Trophoblast cell (in vitro differentiated cells and primary cell): ENCODE data around the gene C9orf153.

Experiments
- DNase-seq, 2 donors: peaks; one replicate each; pipeline ENCODE4 v3.0.0-alpha.2; 2016
- H2AFZ ChIP-seq: 2 replicates; pipeline ENCODE4 v1.6.1; 2013; ENCODE audit warnings: low read length, moderate library complexity, mild to moderate bottlenecking; ENCODE audit not compliant: insufficient read depth, poor library complexity
- H2AK5ac ChIP-seq: 2 replicates; pipeline ENCODE4 v1.6.1; 2013; ENCODE audit warnings: mild to moderate bottlenecking, low read length
- H2BK120ac ChIP-seq: 2 replicates; pipeline ENCODE4 v1.6.1; 2013; ENCODE audit warnings: low read length, mild to moderate bottlenecking, moderate library complexity; ENCODE audit not compliant: insufficient read depth, poor library complexity
- H2BK12ac ChIP-seq: 2 replicates; pipeline ENCODE4 v1.6.1; 2013; ENCODE audit warnings: mild to moderate bottlenecking, low read length, moderate library complexity
- H2BK5ac ChIP-seq: 2 replicates; pipeline ENCODE4 v1.6.1; 2013; ENCODE audit warnings: low read length, low read depth, moderate library complexity, mild to moderate bottlenecking; ENCODE audit not compliant: poor library complexity
- H3K14ac ChIP-seq: 2 replicates; pipeline ENCODE4 v1.6.1; 2013; ENCODE audit warnings: mild to moderate bottlenecking, low read length
- H3K18ac ChIP-seq: 2 replicates; pipeline ENCODE4 v1.6.1; 2013; ENCODE audit warnings: mild to moderate bottlenecking, low read length
- H3K23ac ChIP-seq: 2 replicates; pipeline ENCODE4 v1.6.1; 2013; ENCODE audit warnings: low read length
- H3K27ac ChIP-seq: 2 replicates; pipeline ENCODE4 v1.5.1; 2013; ENCODE audit warnings: low read depth, mild to moderate bottlenecking, inconsistent platforms, low read length, moderate library complexity
- H3K27me3 ChIP-seq: 2 replicates; pipeline ENCODE4 v1.6.1; 2013; ENCODE audit warnings: inconsistent platforms, mild to moderate bottlenecking, low read length, moderate library complexity; ENCODE audit not compliant: insufficient read depth
- H3K36me3 ChIP-seq, 2 experiments: 1 replicate in 1 of 2; 2 replicates in 1 of 2; pipeline ENCODE4 v1.6.1; 2013; ENCODE audit warnings: low read length in 2 of 2, mild to moderate bottlenecking in 2 of 2, moderate library complexity in 1 of 2; ENCODE audit not compliant: insufficient read depth in 2 of 2, control insufficient read depth in 1 of 2
- H3K4ac ChIP-seq: 2 replicates; pipeline ENCODE4 v1.6.1; 2013; ENCODE audit warnings: low read depth, mild to moderate bottlenecking, low read length, moderate library complexity
- H3K4me1 ChIP-seq, 2 experiments: 1 replicate in 1 of 2; 2 replicates in 1 of 2; pipeline ENCODE4 v1.6.1; 2013; ENCODE audit warnings: low read length in 2 of 2, mild to moderate bottlenecking in 2 of 2, moderate library complexity in 1 of 2; ENCODE audit not compliant: insufficient read depth in 2 of 2, control insufficient read depth in 1 of 2
- H3K4me2 ChIP-seq: 2 replicates; pipeline ENCODE4 v1.6.1; 2013; ENCODE audit warnings: inconsistent platforms, mild to moderate bottlenecking, low read length, moderate library complexity
- H3K4me3 ChIP-seq: 2 replicates; pipeline ENCODE4 v1.5.1; 2013; ENCODE audit warnings: mild to moderate bottlenecking, low read depth, low read length, inconsistent platforms
- H3K79me1 ChIP-seq: one replicate; pipeline ENCODE4 v1.6.1; 2013; ENCODE audit warnings: low read length
- H3K79me2 ChIP-seq: 2 replicates; pipeline ENCODE4 v1.6.1; 2013; ENCODE audit warnings: low read length, mild to moderate bottlenecking; ENCODE audit not compliant: control insufficient read depth, insufficient read depth, poor library complexity
- H3K9ac ChIP-seq: 2 replicates; pipeline ENCODE4 v1.6.1; 2013; ENCODE audit warnings: mild to moderate bottlenecking, low read length
- H3K9me3 ChIP-seq: 2 replicates; pipeline ENCODE4 v1.6.1; 2013; ENCODE audit warnings: low read depth, mild to moderate bottlenecking, control low read depth, inconsistent platforms, low read length; ENCODE audit not compliant: insufficient read depth
- H4K12ac ChIP-seq: 2 replicates; pipeline ENCODE4 v1.6.1; 2013; ENCODE audit warnings: low read depth, mild to moderate bottlenecking, low read length, moderate library complexity
- H4K8ac ChIP-seq: 2 replicates; pipeline ENCODE4 v1.6.1; 2013; ENCODE audit warnings: low read depth, mild to moderate bottlenecking, low read length, moderate library complexity
- H4K91ac ChIP-seq: one replicate; pipeline ENCODE4 v1.6.1; 2013; ENCODE audit warnings: low read depth, mild to moderate bottlenecking, low read length, moderate library complexity
- WGBS: extraction: QIAGEN DNeasy Blood & Tissue Kit; methylation state at CpG from one replicate; pipeline ENCODE4 v1.1.7; 2013; ENCODE audit warnings: missing lambda C conversion rate; ENCODE audit not compliant: insufficient read length, insufficient coverage; ENCODE audit errors: extremely low coverage; 5-methylcytosine and 5-hydroxymethylcytosine counted together

C9orf153 gene

DNA sequence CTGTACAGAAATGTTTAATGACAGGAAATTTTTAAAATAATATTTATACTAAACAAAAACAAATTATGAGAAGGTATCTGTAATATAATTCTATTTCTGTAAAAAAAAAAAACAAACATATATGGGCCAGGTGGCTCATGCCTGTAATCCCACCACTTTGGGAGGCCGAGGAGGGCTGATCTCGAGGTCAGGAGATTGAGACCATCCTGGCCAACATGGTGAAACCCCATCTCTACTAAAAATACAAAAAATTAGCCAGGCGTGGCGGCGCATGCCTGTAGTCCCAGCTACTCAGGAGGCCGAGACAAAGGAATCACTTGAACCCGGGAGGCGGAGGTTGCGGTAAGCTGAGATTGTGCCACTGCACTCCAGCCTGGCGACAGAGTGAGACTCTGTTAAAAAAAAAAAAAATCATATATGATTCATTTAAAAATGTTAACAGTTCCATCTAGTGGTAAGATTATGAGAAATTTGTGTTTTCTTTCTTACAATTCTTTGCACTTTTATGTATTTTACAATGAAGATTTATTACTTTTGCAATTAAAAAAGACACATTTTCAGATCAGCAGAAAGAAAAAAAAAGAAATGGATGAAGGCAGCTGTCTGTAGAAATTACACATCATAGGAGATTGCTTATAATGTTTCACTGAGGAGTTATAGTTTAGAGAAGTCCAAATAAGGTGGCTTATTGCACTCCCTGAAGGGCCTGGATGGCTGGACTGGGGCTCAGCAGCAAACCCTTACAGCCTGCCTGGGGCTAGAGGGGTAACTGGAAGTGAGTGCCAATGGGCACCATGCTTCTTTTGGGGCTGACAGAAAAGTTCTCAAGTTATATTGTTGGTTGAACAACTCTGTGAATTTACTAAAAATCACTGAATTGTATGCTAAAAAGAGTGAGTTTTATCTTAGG, 20.3 kb downstream of the C9orf153 start:
- Histone ChIP-seq H3K9me3 (no peaks in the 10 kb centered on the region), H4K12ac (no peak overlapping the region), H3K36me3 (no peaks in the 10 kb centered on the region), H3K79me2 (no peaks in the 10 kb centered on the region), H2AFZ (no peak overlapping the region), H3K4me2 (no peak overlapping the region), H4K91ac (no peak overlapping the region), H3K14ac (no peak overlapping the region), H3K79me1 (no peaks in the 10 kb centered on the region), H2BK5ac (no peak overlapping the region), H3K4me3 (no peak overlapping the region), H3K4me1 (no peaks in the 10 kb centered on the region), H3K27ac (no peak overlapping the region), H3K4ac (no peak overlapping the region), H2AK5ac (no peak overlapping the region), H2BK120ac (no peak overlapping the region), H2BK12ac (no peak overlapping the region), H3K18ac (no peak overlapping the region), H4K8ac (no peak overlapping the region), H3K23ac (no peak overlapping the region), H3K9ac (no peak overlapping the region), H3K27me3 (no peaks in the 10 kb centered on the region)
- no CpG with 5 or more reads among the region's 10 CpGs for WGBS
- peak in 1 of 2 donors; percentile 14 for DNase-seq

DNA sequence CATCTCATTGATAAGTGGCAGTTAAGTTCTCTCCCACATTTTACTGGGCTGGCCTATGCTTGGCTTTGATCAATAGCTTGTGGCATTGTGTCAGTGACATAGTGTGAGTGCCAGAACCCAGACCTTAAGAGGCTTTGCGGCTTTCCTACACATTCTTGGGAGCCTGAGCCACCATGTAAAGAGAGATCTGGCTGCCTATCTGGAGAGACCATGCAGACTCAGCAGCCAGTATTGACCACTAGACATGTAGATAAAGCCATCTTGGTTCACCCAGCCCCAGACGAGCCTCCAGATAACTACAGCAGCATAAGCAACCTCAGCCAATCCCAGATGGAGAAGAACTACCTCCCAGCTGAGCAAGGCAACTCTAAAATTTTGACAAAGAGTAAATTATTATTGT, 28.6 kb downstream of the C9orf153 start:
- whole genome bisulfite sequencing, result no CpG with 5 or more reads among the region's 2 CpGs
- Histone ChIP-seq H3K27me3 (no peaks in the 10 kb centered on the region), H2BK12ac (no peak overlapping the region)

GRCh38 chr9:86222667-86223066, 36.8 kb downstream of the C9orf153 start:
- Histone ChIP-seq H3K14ac (no peak overlapping the region), H3K4me3 (no peak overlapping the region), H2AK5ac (no peak overlapping the region), H3K4me1 (no peaks in the 10 kb centered on the region), H2BK12ac (no peak overlapping the region), H2AFZ (no peak overlapping the region), H3K27me3 (no peaks in the 10 kb centered on the region), H3K23ac (no peak overlapping the region), H3K36me3 (no peaks in the 10 kb centered on the region), H3K79me2 (no peaks in the 10 kb centered on the region), H3K79me1 (no peaks in the 10 kb centered on the region), H2BK120ac (no peak overlapping the region), H4K91ac (no peak overlapping the region), H2BK5ac (no peak overlapping the region), H4K8ac (no peak overlapping the region), H3K4me2 (no peak overlapping the region), H3K18ac (no peak overlapping the region), H3K9ac (no peak overlapping the region), H3K9me3 (no peaks in the 10 kb centered on the region), H3K4ac (no peak overlapping the region), H4K12ac (no peak overlapping the region), H3K27ac (no peak overlapping the region)
- no CpG with 5 or more reads among the region's 4 CpGs for WGBS
- no peak for DNase-seq

More for the DNA sequence above, 28.6 kb downstream of the C9orf153 start:
- no peak overlapping the region for H4K8ac ChIP-seq
- no peak for DNase-seq
- no peak overlapping the region for H3K4ac ChIP-seq
- peak overlapping the region; percentile 56 for H2BK5ac ChIP-seq
- no peak overlapping the region for H2BK120ac ChIP-seq
- no peak overlapping the region for H2AK5ac ChIP-seq
- H2AFZ ChIP-seq, result no peak overlapping the region
- H4K12ac ChIP-seq, result no peak overlapping the region
- H3K4me1 ChIP-seq, result no peaks in the 10 kb centered on the region
- no peaks in the 10 kb centered on the region for H3K9me3 ChIP-seq
- H3K9ac ChIP-seq, result no peak overlapping the region
- no peak overlapping the region for H3K23ac ChIP-seq
- no peak overlapping the region for H3K18ac ChIP-seq
- H3K27ac ChIP-seq, result no peak overlapping the region
- H3K4me3 ChIP-seq, result no peak overlapping the region
- no peaks in the 10 kb centered on the region for H3K79me1 ChIP-seq
- H3K4me2 ChIP-seq, result no peak overlapping the region
- no peaks in the 10 kb centered on the region for H3K79me2 ChIP-seq
- no peak overlapping the region for H4K91ac ChIP-seq
- no peak overlapping the region for H3K14ac ChIP-seq
- H3K36me3 ChIP-seq, result no peaks in the 10 kb centered on the region

- no peaks in the 10 kb centered on the region for H3K27me3 ChIP-seq
- H4K12ac ChIP-seq, result no peak overlapping the region
- no peaks in the 10 kb centered on the region for H3K79me1 ChIP-seq
- no peak overlapping the region for H3K14ac ChIP-seq
- H3K18ac ChIP-seq, result no peak overlapping the region
- H3K4me1 ChIP-seq, result no peaks in the 10 kb centered on the region
- H3K36me3 ChIP-seq, result no peaks in the 10 kb centered on the region
- WGBS, result no CpG with 5 or more reads among the region's 3 CpGs
- no peak overlapping the region for H2BK12ac ChIP-seq
- no peak overlapping the region for H3K23ac ChIP-seq
- H2AFZ ChIP-seq, result no peak overlapping the region
- no peak overlapping the region for H2AK5ac ChIP-seq
- H3K4ac ChIP-seq, result no peak overlapping the region
- no peak overlapping the region for H3K27ac ChIP-seq
- H4K91ac ChIP-seq, result no peak overlapping the region
- H3K9ac ChIP-seq, result no peak overlapping the region
- no peak for DNase-seq
- no peak overlapping the region for H2BK5ac ChIP-seq
- no peaks in the 10 kb centered on the region for H3K9me3 ChIP-seq
- no peak overlapping the region for H2BK120ac ChIP-seq
- H4K8ac ChIP-seq, result no peak overlapping the region
- no peak overlapping the region for H3K4me3 ChIP-seq
- H3K4me2 ChIP-seq, result no peak overlapping the region
- no peaks in the 10 kb centered on the region for H3K79me2 ChIP-seq
Observed at GRCh38 chr9:86219606-86220005, 39.9 kb downstream of the C9orf153 start.
